Endothelial cell (in vitro differentiated cells): ENCODE data around the gene KCNK10. TPM values are rescaled to one million over a fixed set of nuclear protein-coding genes. Genes with fewer than 3 reads are reported as not detected.

Experiments used
- DNase-seq: peaks from one replicate; pipeline ENCODE4 v3.0.0; 2021; ENCODE audit warnings: low spot score
- H3K27ac Mint-ChIP-seq: one replicate; pipeline ENCODE4 v1.8.0; 2021; ENCODE audit warnings: mixed read lengths, inconsistent platforms; ENCODE audit not compliant: unreplicated experiment
- H3K27me3 Mint-ChIP-seq: one replicate; pipeline ENCODE4 v1.8.0; 2021; ENCODE audit warnings: mild to moderate bottlenecking, moderate library complexity, mixed read lengths, inconsistent platforms; ENCODE audit not compliant: unreplicated experiment
- H3K36me3 Mint-ChIP-seq: one replicate; pipeline ENCODE4 v1.8.0; 2021; ENCODE audit warnings: mild to moderate bottlenecking, low read depth, mixed read lengths, inconsistent platforms; ENCODE audit not compliant: unreplicated experiment
- H3K4me1 Mint-ChIP-seq: one replicate; pipeline ENCODE4 v1.8.0; 2021; ENCODE audit warnings: mild to moderate bottlenecking, mixed read lengths, inconsistent platforms; ENCODE audit not compliant: unreplicated experiment
- H3K4me3 Mint-ChIP-seq: one replicate; pipeline ENCODE4 v1.8.0; 2021; ENCODE audit warnings: mild to moderate bottlenecking, mixed read lengths, inconsistent platforms; ENCODE audit not compliant: unreplicated experiment
- H3K9me3 Mint-ChIP-seq: one replicate; pipeline ENCODE4 v1.8.0; 2021; ENCODE audit warnings: mixed read lengths, inconsistent platforms; ENCODE audit not compliant: unreplicated experiment
- long read RNA-seq: library from polyadenylated mRNA; unstranded; transcript quantifications from one replicate; pipeline ENCODE4 v2.0.0, GENCODE V29; 2020; ENCODE audit not compliant: unreplicated experiment
- total RNA-seq: library from RNA; stranded (reverse); fragmentation: NEBNext Ultra II Directional; extraction: Animal tissue kit (Norgen Biotek cat#: 25700); gene quantifications from one replicate; pipeline ENCODE4 v1.2.1, GENCODE V29; 2021; ENCODE audit not compliant: unreplicated experiment
- TF ChIP-seq, protein P1 (sequence below): fragments of 200-600 bp; sonication (generic); IDR thresholded peaks from one replicate; pipeline ENCODE4 v1.5.0; 2021; ENCODE audit warnings: antibody characterized with exemption; ENCODE audit not compliant: unreplicated experiment

KCNK10 gene, protein sequence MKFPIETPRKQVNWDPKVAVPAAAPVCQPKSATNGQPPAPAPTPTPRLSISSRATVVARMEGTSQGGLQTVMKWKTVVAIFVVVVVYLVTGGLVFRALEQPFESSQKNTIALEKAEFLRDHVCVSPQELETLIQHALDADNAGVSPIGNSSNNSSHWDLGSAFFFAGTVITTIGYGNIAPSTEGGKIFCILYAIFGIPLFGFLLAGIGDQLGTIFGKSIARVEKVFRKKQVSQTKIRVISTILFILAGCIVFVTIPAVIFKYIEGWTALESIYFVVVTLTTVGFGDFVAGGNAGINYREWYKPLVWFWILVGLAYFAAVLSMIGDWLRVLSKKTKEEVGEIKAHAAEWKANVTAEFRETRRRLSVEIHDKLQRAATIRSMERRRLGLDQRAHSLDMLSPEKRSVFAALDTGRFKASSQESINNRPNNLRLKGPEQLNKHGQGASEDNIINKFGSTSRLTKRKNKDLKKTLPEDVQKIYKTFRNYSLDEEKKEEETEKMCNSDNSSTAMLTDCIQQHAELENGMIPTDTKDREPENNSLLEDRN
- 2.3 TPM for total RNA-seq
- long read RNA-seq, partial matches to known transcripts: 1 of 2 reads
- long read RNA-seq, other reads (novel, unspliced or antisense): 1 of 2 reads

DNA sequence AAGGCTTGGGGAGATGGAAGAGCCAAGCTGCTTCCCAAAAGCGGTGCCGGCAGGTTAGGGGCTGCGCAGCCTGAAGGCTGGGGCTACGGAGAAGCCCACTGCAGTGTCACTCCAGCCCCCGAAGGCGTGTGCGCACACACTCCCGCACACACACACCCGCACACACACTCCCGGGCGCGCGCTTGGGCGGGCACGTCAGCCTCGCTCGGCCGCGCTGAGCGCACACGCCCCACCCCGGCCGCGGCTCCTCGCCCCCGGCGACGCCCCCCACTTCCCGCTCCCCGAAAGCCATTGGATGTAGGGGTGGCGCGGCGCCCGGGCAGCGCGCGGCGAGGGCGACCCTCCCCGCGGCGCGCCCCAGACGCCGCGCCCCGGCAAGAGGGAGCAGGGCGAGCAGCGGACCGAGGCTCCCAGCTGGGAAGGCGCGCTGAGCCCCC, at the start of gene KCNK10:
KCNK10 (minus strand) TSS at position 184 of the 437 bp plus-strand sequence. CDS start 471 bp downstream, outside the sequence.
- peaks cover 20% of the 10 kb centered on the region for H3K27me3 Mint-ChIP-seq
- TF ChIP-seq, protein P1, sequence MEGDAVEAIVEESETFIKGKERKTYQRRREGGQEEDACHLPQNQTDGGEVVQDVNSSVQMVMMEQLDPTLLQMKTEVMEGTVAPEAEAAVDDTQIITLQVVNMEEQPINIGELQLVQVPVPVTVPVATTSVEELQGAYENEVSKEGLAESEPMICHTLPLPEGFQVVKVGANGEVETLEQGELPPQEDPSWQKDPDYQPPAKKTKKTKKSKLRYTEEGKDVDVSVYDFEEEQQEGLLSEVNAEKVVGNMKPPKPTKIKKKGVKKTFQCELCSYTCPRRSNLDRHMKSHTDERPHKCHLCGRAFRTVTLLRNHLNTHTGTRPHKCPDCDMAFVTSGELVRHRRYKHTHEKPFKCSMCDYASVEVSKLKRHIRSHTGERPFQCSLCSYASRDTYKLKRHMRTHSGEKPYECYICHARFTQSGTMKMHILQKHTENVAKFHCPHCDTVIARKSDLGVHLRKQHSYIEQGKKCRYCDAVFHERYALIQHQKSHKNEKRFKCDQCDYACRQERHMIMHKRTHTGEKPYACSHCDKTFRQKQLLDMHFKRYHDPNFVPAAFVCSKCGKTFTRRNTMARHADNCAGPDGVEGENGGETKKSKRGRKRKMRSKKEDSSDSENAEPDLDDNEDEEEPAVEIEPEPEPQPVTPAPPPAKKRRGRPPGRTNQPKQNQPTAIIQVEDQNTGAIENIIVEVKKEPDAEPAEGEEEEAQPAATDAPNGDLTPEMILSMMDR: no peak
- H3K4me3 Mint-ChIP-seq: peak within 1 kb of the TSS; percentile 90
- H3K4me1 Mint-ChIP-seq: peaks cover 8% of the 10 kb centered on the region
- no peaks in the 10 kb centered on the region for H3K9me3 Mint-ChIP-seq
- peaks cover 8% of the 10 kb centered on the region for H3K36me3 Mint-ChIP-seq
- H3K27ac Mint-ChIP-seq: no peak within 1 kb of the TSS
- peak; percentile 9 for DNase-seq

DNA sequence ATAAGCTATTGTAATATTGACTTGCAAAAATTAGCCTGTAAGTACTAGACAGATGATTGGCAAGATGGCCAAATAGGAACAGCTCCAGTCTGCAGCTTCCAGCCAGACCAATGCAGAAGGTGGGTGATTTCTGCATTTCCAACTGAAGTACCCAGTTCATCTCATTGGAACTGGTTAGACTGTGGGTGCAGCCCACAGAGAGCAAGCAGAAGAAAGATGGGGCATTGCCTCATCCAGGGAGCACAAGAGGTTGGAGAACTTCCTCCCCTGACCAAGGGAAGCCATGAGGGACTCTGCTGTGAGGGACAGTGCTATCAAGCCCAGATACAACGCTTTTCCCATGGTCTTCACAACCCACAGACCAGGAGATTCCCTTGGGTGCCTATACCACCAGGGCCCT, 46.4 kb upstream of the KCNK10 start:
- H3K36me3 Mint-ChIP-seq: no peaks in the 10 kb centered on the region
- no peak for DNase-seq
- H3K4me3 Mint-ChIP-seq: no peak overlapping the region
- H3K27ac Mint-ChIP-seq: no peak overlapping the region
- TF ChIP-seq, protein P1: no peak
- no peaks in the 10 kb centered on the region for H3K4me1 Mint-ChIP-seq
- H3K27me3 Mint-ChIP-seq: no peaks in the 10 kb centered on the region
- no peaks in the 10 kb centered on the region for H3K9me3 Mint-ChIP-seq

GRCh38 chr14:88364710-88365413, 41.8 kb upstream of the KCNK10 start:
- Mint-ChIP-seq H3K4me3 (no peak overlapping the region), H3K27me3 (no peaks in the 10 kb centered on the region), H3K36me3 (peaks cover 5% of the 10 kb centered on the region), H3K9me3 (no peaks in the 10 kb centered on the region), H3K4me1 (peaks cover 10% of the 10 kb centered on the region), H3K27ac (no peak overlapping the region)
- no peak for DNase-seq
- TF ChIP-seq, protein P1: no peak

DNA sequence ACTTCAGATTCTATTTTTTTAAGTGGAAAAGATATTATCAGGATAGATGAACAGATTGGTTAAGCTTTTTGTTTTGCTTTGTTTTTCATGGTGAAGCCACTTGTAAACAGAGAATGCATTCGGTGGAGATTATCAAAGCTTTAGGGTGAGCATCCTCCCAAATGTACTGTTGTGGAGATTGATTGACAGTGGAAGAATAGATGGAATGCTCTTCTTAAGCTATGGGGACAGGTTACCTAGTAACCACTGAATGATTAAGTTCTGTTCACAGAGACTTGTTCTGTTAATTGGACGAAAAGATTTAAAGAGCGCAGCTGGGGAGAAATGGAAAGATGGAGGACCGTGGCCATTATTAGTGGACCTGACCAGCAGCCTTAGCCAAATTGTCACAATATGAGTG, 40.6 kb upstream of the KCNK10 start:
- H3K27ac Mint-ChIP-seq: no peak overlapping the region
- peaks cover 10% of the 10 kb centered on the region for H3K4me1 Mint-ChIP-seq
- no peak overlapping the region for H3K4me3 Mint-ChIP-seq

More for the DNA sequence above, 40.6 kb upstream of the KCNK10 start:
- H3K9me3 Mint-ChIP-seq: no peaks in the 10 kb centered on the region
- no peaks in the 10 kb centered on the region for H3K27me3 Mint-ChIP-seq
- H3K36me3 Mint-ChIP-seq: peaks cover 5% of the 10 kb centered on the region
- TF ChIP-seq, protein P1: no peak
- no peak for DNase-seq
